HG03066 (cell line): ENCODE data around the gene DNASE2B.

Experiments used
- ATAC-seq: cut with Tn5 transposase; IDR thresholded peaks from one replicate; pipeline ENCODE4 v1.9.1; 2021; ENCODE audit warnings: low read depth; ENCODE audit not compliant: unreplicated experiment

The DNASE2B gene

GRCh38 chr1:84373436-84374141 is 24.7 kb upstream of the DNASE2B start:
- ATAC-seq: no peak

- no peak for ATAC-seq
These were observed 23.1 kb upstream of the DNASE2B start for GRCh38 chr1:84374991-84375696.

- ATAC-seq: no peak
These were observed 22.0 kb upstream of the DNASE2B start for GRCh38 chr1:84376000-84376910.

- no peak for ATAC-seq
These were observed 20.7 kb upstream of the DNASE2B start for GRCh38 chr1:84377480-84378095.

GRCh38 chr1:84379138-84379916 is 19.0 kb upstream of the DNASE2B start:
- ATAC-seq: no peak

- no peak for ATAC-seq
These were observed 18.4 kb upstream of the DNASE2B start for GRCh38 chr1:84379917-84380180.

- no peak for ATAC-seq
These were observed 16.2 kb upstream of the DNASE2B start for GRCh38 chr1:84382127-84382526.

GRCh38 chr1:84385347-84385746 is 12.9 kb upstream of the DNASE2B start:
- ATAC-seq: no peak

GRCh38 chr1:84386716-84387479 is 11.4 kb upstream of the DNASE2B start:
- ATAC-seq: no peak

- ATAC-seq: no peak
These were observed 10.7 kb upstream of the DNASE2B start for GRCh38 chr1:84387480-84388163.

- ATAC-seq: no peak
These were observed 8.1 kb upstream of the DNASE2B start for GRCh38 chr1:84390226-84390625.

GRCh38 chr1:84401156-84401555 is 2.9 kb downstream of the DNASE2B start:
- ATAC-seq: no peak

- ATAC-seq: no peak
These were observed 3.8 kb downstream of the DNASE2B start for GRCh38 chr1:84402060-84402459.

GRCh38 chr1:84402501-84402900 is 4.2 kb downstream of the DNASE2B start:
- ATAC-seq: no peak

GRCh38 chr1:84403347-84403746 is 5.1 kb downstream of the DNASE2B start:
- ATAC-seq: no peak

GRCh38 chr1:84406346-84406861 is 8.1 kb downstream of the DNASE2B start:
- ATAC-seq: no peak

- no peak for ATAC-seq
These were observed 9.2 kb downstream of the DNASE2B start for GRCh38 chr1:84407524-84407923.

- no peak for ATAC-seq
These were observed 9.7 kb downstream of the DNASE2B start for GRCh38 chr1:84407958-84408422.

GRCh38 chr1:84409888-84410287 is 11.6 kb downstream of the DNASE2B start:
- no peak for ATAC-seq
